A549 (cell line): Measurements from ENCODE around the gene HOXC11. TPM values are rescaled to one million over a fixed set of nuclear protein-coding genes. Genes with fewer than 3 reads are reported as not detected.

ENCODE experiments used
- ATAC-seq, 2 experiments: fragments of 200-7000 bp in 1 of 2; fragments of >200 bp in 1 of 2; cut with Nextera tagmentation in 1 of 2; cut with Tn5 transposase in 1 of 2; 3 replicates each; pipeline versions ENCODE4 v1.8.0 to v1.9.1; 2018 to 2020; ENCODE audit warnings: mild to moderate bottlenecking in 1 of 2, moderate library complexity in 1 of 2
- CTCF ChIA-PET: fragments of 300-600 bp; sonication (Branson Sonifier 250); formaldehyde crosslinking; extraction: SDS; loops from one replicate; lab custom pipeline; 2021; ENCODE audit warnings: antibody characterized with exemption, inconsistent platforms; lab: Yijun Ruan, JAX
- POLR2A ChIA-PET: fragments of 350-600 bp; formaldehyde crosslinking; extraction: SDS; loops from one replicate; lab custom pipeline; 2021; ENCODE audit warnings: antibody characterized with exemption, inconsistent platforms; lab: Yijun Ruan, JAX
- DNase-seq, 2 experiments: peaks; one replicate each; pipeline versions ENCODE4 v3.0.0 to v3.0.0-alpha.2; 2011 to 2016; ENCODE audit warnings: low read depth in 1 of 2, low spot score in 1 of 2
- FAIRE-seq: peaks from 2 replicates; lab custom pipeline; 2011; peaks lifted over from hg19 to GRCh38; lab: Jason Lieb, UNC
- H3K27ac ChIP-seq, 2 experiments: fragments of >200 bp; sonication (Bioruptor Twin); formaldehyde crosslinking; 3 replicates each; pipeline ENCODE4 v1.5.1; 2016 to 2017
- H3K4me1 ChIP-seq: fragments of >200 bp; sonication (Bioruptor Twin); formaldehyde crosslinking; 3 replicates; pipeline ENCODE4 v1.6.1; 2016
- H3K4me2 ChIP-seq: fragments of >200 bp; sonication (Bioruptor Twin); formaldehyde crosslinking; 3 replicates; pipeline ENCODE4 v1.6.1; 2016
- H3K4me3 ChIP-seq: fragments of >200 bp; sonication (Bioruptor Twin); formaldehyde crosslinking; 3 replicates; pipeline ENCODE4 v1.5.1; 2016
- H3K9me3 ChIP-seq: fragments of >200 bp; sonication (Bioruptor Twin); formaldehyde crosslinking; 3 replicates; pipeline ENCODE4 v1.6.1; 2016
- BCL3 ChIP-seq: fragments of >200 bp; sonication (Bioruptor Twin); formaldehyde crosslinking; IDR thresholded peaks from 3 replicates; pipeline ENCODE4 v1.6.1; 2016
- ELK1 ChIP-seq: fragments of 150-350 bp; IDR thresholded peaks from 2 replicates; pipeline ENCODE4 v1.6.1; 2014; ENCODE audit warnings: low read depth, mild to moderate bottlenecking, low read length
- ESRRA ChIP-seq: fragments of 150-350 bp; IDR thresholded peaks from 2 replicates; pipeline ENCODE4 v1.6.1; 2014; ENCODE audit warnings: mild to moderate bottlenecking, low read length, borderline replicate concordance
- FOSL2 ChIP-seq, 2 experiments: fragments of 450-650 bp in 1 of 2; fragments of >200 bp in 1 of 2; sonication (Bioruptor Twin) in 1 of 2; formaldehyde crosslinking; IDR thresholded peaks; 2 replicates each; pipeline versions ENCODE4 v1.5.0 to v1.6.1; 2016 to 2020; ENCODE audit warnings: mild to moderate bottlenecking in 1 of 2, moderate library complexity in 1 of 2
- FOXS1 ChIP-seq: fragments of 250-450 bp; sonication (Bioruptor Pico); IDR thresholded peaks from 2 replicates; pipeline ENCODE4 v1.5.0; 2020; ENCODE audit warnings: mild to moderate bottlenecking, moderate library complexity
- HDAC2 ChIP-seq: fragments of 200-600 bp; sonication (generic); IDR thresholded peaks from 2 replicates; pipeline ENCODE4 v1.6.1; 2016
- HES2 ChIP-seq: fragments of >200 bp; sonication (Bioruptor Twin); formaldehyde crosslinking; IDR thresholded peaks from 2 replicates; pipeline ENCODE4 v1.6.1; 2016
- HEYL ChIP-seq: fragments of 250-450 bp; sonication (Bioruptor Pico); IDR thresholded peaks from 2 replicates; pipeline ENCODE4 v1.8.0; 2021; ENCODE audit warnings: mild to moderate bottlenecking, moderate library complexity
- HOXA7 ChIP-seq: fragments of 250-450 bp; sonication (Bioruptor Pico); IDR thresholded peaks from 2 replicates; pipeline ENCODE4 v1.5.0; 2020; ENCODE audit warnings: mild to moderate bottlenecking, moderate library complexity
- HOXB13 ChIP-seq: fragments of 250-450 bp; sonication (Bioruptor Pico); IDR thresholded peaks from 2 replicates; pipeline ENCODE4 v1.5.0; 2020; ENCODE audit warnings: low read depth, mild to moderate bottlenecking, moderate library complexity
- KDM1A ChIP-seq: fragments of 200-600 bp; sonication (generic); IDR thresholded peaks from 2 replicates; pipeline ENCODE4 v1.6.1; 2016; ENCODE audit warnings: low read depth, mild to moderate bottlenecking
- MAX ChIP-seq: IDR thresholded peaks from 2 replicates; pipeline ENCODE4 v1.6.1; 2012
- MAZ ChIP-seq: fragments of 150-350 bp; IDR thresholded peaks from 2 replicates; pipeline ENCODE4 v1.6.1; 2014; ENCODE audit warnings: antibody characterized with exemption, low read depth, low read length, borderline replicate concordance
- MYC ChIP-seq: IDR thresholded peaks from 2 replicates; pipeline ENCODE4 v1.6.1; 2012; ENCODE audit warnings: mild to moderate bottlenecking, inconsistent platforms, low read length, improper control_type of control experiment, borderline replicate concordance
- RNF2 ChIP-seq: fragments of 200-600 bp; sonication (generic); IDR thresholded peaks from 2 replicates; pipeline ENCODE4 v1.6.1; 2016; ENCODE audit warnings: low read depth, mild to moderate bottlenecking, antibody characterized with exemption, moderate library complexity, borderline replicate concordance
- SMC3 ChIP-seq: fragments of >200 bp; sonication (Bioruptor Twin); formaldehyde crosslinking; IDR thresholded peaks from 3 replicates; pipeline ENCODE4 v1.6.1; 2018; ENCODE audit warnings: inconsistent platforms
- TP53 ChIP-seq: fragments of 250-450 bp; sonication (Bioruptor Pico); IDR thresholded peaks from 2 replicates; pipeline ENCODE4 v1.5.0; 2021; ENCODE audit warnings: mild to moderate bottlenecking, moderate library complexity
- USF2 ChIP-seq: fragments of 450-650 bp; IDR thresholded peaks from 2 replicates; pipeline ENCODE4 v1.6.1; 2014; ENCODE audit warnings: antibody characterized with exemption
- ZFP36 ChIP-seq: fragments of 450-650 bp; IDR thresholded peaks from 2 replicates; pipeline ENCODE4 v1.6.1; 2014; ENCODE audit warnings: borderline replicate concordance; ENCODE audit not compliant: partially characterized antibody
- WGBS: methylation state at CpG from one replicate; pipeline ENCODE4 v1.1.6; 2017; ENCODE audit errors: missing lambda C conversion rate; 5-methylcytosine and 5-hydroxymethylcytosine counted together
- polyA plus RNA-seq, 4 experiments: library from polyadenylated mRNA; depleted of rRNA in 3 of 4; stranded (reverse); fragments of >200 nt; fragmentation: RNase III in 1 of 4; extraction: RNeasy Plus Mini Kit Qiagen cat#74134 plus additional on column Dnase treatment in 1 of 4; gene quantifications; 2 replicates in 3 of 4; 3 replicates in 1 of 4; pipeline ENCODE4 v1.2.3, GENCODE V29; 2011 to 2017

The HOXC11 gene
- polyA plus RNA-seq, 2 of the 4 experiments (the other 2 are of a cell fraction): 0.45 to 0.58 TPM

- TF ChIP-seq ESRRA (no peak), HOXA7 (CRISPR knock-in tag) (no peak), KDM1A (no peak), MAX (no peak), HEYL (no peak)
Observed at GRCh38 chr12:53975479-53976152, 2.7 kb downstream of the HOXC11 start (continued).

- H3K4me3 ChIP-seq: no peak overlapping the region
- peaks cover 27% of the 10 kb centered on the region for H3K4me1 ChIP-seq
- no peak overlapping the region for H3K4me2 ChIP-seq
- 89% methylated on average over 21 of the region's 21 CpGs for WGBS
- TF ChIP-seq HOXA7 (CRISPR knock-in tag) (no peak), HOXB13 (CRISPR knock-in tag) (no peak), SMC3 (no peak), HES2 (no peak), RNF2 (no peak), TP53 (CRISPR knock-in tag) (no peak), MYC (no peak), HDAC2 (no peak), ELK1 (no peak), ESRRA (no peak), ZFP36 (no peak), USF2 (no peak), MAZ (no peak), FOSL2 (IDR thresholded peaks at IDR 0.05) (no peak), FOSL2 (CRISPR knock-in tag; IDR thresholded peaks at IDR 0.05) (no peak), FOXS1 (CRISPR knock-in tag) (no peak), BCL3 (no peak)
- DNase-seq: no peak
- H3K27ac ChIP-seq: no peak overlapping the region
- FAIRE-seq: no peak
- CTCF ChIA-PET: interaction anchor here (1.1 to 2.3 kb wide), 7 partner anchors 8 to 231 kb away, joined by 3 to 12 read pairs (median 6); partner anchors contain the start of genes HOXC10 and HOXC12
- ATAC-seq: no peak
- H3K9me3 ChIP-seq: no peaks in the 10 kb centered on the region
- POLR2A ChIA-PET: no interaction called here
Observed at GRCh38 chr12:53976172-53976822, 3.4 kb downstream of the HOXC11 start.
